ENCODE results near the gene DGAT2.

DGAT2 gene

DNA sequence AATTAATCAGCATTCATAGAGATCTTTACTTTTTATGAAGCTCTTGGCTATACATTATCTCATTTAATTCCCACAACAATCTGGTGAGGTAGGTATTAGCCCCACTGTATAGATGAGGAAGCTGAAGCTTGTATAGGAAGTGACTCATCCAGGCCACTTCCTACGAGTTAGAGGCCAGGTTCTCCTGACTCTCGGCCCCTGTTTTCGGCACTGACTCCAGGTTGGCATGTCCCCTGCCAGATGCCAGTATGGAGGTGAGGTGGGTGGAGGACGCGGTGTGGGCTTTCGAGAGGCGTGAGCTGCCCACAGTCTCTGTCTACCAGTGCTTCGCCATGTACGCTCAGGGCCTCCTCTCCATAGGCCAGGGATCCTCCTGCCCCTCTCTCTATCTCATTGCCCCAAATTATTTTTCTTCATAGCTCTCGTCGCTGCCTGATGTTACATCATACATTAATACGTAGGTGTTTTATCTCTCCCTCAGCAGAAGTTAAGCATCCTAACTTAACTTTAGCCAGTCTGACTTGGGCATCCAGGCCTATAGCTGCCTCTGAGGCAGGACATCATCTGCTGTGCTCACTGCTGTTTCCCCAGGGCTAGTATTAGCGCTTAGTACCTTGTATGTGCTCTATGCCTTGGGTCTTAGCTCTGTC is 9.0 kb downstream of the DGAT2 start:
- no peak for FAIRE-seq
- DNase-seq (ENCODE audit: insufficient read length, low spot score), result no peak

DNA sequence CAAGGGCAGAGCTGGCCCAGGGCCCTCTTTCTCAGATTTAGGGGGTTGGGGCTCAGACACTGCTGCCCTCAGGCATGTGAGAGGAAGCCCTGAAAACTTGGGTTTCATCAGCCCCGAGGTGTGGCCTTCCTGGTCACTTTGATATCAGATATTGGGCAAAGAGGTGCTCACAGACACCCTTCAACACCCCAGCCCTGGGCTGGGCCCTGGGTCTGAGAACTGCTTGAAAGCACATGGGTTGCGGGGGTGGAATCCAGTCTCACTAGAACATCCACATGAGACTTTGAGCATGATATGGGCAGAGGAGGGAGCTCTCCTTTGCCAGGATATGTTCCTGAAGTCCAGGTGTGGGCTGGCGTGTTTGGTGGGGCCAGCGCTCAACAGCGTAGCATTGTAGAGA is 10.4 kb downstream of the DGAT2 start:
- no peak for FAIRE-seq
- DNase-seq (ENCODE audit: insufficient read length, low spot score), result no peak

DNA sequence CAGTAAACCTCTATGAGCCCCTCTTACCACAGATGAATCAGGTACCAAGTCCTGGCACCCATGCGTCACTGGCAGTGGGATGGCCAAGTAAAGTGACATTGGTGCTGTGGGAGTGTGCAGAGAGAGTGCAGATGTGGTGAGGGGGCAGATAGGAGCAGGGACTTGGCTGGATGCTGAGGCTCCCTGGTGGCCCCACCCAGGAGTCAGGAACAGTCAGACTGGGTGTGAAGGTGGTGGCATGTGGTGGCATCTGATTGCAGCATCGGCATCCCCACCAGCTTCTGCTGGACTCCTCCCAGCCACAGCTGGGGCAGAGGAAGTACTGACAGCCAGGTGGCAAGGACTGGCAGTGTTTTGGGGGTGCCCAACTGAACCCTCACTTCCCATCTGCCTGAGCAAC is 11.4 kb downstream of the DGAT2 start:
- FAIRE-seq (no peak), DNase-seq (ENCODE audit: insufficient read length, low spot score) (no peak)

DNA sequence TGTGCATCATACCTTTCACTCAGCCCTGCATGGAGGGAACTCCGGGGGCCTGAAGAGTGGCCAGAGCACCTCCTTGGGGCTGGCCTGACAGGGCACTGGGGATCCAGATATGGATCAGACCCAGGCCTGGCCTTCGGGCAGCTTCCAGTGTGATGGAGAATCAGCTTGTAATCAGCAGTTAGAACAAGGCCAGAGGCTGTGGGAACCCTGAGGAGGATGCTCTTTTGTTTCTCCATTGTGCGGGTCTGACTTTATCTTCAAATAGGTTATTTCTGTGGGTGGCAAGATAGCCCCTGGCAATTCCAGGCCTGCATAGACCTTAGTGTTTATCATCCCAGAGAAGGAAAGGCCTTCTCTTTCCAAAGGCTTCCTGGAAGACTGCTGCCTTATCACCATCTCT is 12.3 kb downstream of the DGAT2 start:
- DNase-seq (ENCODE audit: insufficient read length, low spot score), result no peak
- no peak for FAIRE-seq

DNA sequence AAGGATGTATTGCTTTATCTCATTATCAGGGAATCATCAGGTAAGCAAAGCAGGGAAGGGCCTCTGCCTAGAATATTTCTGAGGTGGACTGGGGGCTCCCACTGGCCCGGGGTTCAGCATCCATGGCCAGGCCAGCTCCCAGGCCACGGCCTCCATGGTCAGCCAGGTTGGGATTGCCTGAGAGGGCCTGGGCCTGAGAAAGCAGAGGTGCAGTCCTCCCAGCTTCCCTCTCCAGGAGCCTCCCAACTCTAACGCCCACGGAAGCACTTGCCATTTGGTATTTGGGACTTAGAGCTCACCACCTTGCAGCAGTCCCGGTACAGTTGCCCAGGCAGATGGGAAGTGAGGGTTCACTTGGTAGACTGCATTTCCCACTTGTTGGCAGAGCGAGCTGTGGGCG is 12.7 kb downstream of the DGAT2 start:
- DNase-seq (ENCODE audit: insufficient read length, low spot score) (no peak), FAIRE-seq (no peak)

DNA sequence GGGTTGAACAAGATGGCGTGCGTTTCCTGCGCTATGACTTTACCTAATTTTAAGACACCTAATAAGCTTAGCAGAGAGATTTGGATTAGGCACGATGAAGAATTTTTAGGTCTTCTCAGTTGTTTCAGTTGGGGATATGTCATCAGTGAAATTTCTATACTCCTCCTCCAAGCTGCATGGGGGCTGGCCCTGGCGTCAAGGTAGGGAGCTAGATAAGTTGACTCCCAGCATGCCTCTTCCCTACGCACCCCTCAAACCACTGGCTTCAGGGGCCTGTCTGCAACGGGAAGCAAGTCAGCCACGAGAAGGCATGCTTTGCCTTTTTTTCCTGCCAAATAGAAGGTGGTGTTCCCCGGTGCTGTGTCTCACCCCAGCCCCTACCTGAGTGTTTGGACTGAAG is 13.3 kb downstream of the DGAT2 start:
- FAIRE-seq (no peak), DNase-seq (ENCODE audit: insufficient read length, low spot score) (no peak)

DNA sequence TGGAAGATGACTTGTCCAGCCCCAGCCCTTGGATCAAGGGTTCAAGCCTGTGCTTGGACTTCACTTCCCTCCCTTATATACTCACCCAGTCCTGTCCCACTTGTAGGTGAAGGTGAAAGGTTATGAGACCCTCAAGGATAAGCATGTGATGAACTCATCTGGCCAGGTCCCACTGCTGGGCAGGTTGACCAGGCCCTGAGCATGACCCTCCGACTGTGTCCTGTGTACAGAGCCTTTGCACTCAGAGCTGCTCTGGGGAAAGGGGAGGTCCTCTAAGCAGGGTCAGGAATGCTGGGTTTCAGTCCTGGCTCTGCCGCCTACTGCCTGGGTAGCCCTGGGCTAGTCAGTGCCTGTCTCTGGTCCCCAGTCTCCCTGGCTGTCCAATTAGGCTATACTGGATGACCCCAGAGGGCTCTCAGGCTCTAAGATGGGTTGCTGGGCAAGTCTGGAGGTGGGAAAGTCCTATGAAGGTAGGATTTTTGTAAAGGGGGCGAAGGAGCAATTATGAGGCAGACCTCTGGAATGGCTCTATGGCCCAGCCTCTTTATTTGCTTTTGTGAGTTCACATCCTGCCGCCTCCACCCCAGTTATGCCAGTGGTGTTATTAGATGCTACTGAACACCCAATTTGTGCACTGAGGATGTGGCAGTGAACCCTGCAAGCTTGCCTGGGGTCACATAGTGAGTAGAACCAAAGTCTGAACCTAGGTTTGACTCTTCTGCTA is 14.1 kb downstream of the DGAT2 start:
- FAIRE-seq (no peak), DNase-seq (ENCODE audit: insufficient read length, low spot score) (no peak)

DNA sequence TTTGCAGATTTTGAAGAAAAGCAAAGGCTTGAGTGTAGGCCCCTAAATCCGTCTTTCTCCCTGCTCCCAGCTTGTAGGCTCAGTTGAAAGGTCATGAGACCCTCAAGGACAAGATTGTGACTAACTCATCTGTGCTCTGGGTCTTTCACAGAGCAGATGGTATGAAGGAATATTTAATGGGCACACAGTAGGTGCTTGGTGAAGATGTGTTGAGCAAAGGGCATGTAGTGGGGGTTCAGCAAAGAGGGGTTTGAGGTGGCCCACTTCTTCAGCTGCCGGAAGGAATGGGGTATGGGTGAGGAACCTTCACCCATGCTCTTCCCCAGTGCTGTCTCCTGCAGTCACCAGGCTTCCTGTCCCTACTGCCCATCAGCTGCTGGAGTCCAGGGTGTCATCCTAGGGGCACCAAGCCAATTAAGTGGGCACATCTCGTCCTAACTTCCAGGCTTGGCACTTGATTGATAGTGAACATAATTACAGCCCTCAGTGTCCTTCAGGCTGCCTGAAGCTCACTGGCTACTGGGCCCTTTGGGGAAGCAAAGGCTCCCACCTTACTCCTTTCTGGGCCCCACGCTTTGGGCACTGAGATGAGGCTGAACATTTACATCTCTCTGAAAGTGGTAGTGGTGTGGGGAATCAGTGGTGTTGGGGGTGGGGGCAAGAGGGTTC is 15.0 kb downstream of the DGAT2 start:
- DNase-seq (ENCODE audit: insufficient read length, low spot score) (no peak), FAIRE-seq (no peak)

DNA sequence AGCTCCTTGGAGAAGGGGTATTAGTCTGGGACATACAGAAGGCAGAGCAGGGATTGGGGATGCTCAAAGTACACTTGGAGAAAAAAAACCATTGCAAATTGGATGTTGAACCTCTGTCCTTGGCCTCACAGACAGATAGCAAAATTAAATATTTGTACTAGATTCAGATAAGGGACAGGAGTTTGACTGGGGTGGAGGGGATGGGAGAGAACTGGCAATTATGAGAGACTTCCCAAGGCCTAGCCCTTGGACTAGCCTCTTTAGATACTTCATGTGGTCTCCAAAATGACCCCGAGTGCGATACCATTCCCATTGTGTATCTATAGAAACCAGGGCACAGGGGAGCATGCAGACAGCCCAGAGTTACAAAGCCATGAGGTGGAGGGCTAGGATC is 15.5 kb downstream of the DGAT2 start:
- FAIRE-seq, result no peak
- DNase-seq (ENCODE audit: insufficient read length, low spot score), result no peak

DNA sequence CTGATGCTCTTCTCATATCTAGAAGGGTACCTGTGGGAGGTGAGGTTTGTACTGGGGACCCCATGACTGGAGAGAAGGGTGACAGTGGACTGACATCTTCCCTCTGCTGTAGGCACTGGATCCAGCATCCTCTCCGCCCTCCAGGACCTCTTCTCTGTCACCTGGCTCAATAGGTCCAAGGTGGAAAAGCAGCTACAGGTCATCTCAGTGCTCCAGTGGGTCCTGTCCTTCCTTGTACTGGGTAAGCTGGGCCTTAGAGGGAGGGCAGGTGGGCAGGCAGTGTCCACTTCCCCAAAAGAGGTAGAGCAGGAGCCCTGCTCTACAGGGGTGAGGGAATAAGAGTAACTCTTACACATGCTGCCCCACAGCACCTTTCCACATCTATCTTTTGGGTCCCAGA is 15.9 kb downstream of the DGAT2 start:
- no peak for DNase-seq (ENCODE audit: insufficient read length, low spot score)
- FAIRE-seq, result no peak

DNA sequence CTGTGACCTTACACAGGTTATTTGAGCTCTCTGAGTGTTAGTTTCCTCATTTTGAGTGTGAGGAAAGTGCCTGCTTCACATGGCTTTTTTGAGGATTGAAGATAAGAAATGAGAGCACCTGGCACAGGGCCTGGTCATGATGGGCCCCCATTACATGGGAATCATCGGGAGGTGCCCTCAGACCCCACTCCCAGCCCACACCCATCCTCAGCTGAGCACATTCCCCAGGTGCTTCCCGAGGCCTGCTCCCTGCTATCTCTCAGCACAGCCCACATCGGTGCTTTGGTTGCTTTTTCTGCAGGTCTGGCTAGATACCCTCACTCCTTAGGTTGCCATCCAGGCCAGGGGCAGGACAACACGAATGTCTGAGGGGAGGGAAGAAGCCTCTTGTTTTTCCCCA is 16.6 kb downstream of the DGAT2 start:
- DNase-seq (ENCODE audit: insufficient read length, low spot score) (no peak), FAIRE-seq (no peak)

DNA sequence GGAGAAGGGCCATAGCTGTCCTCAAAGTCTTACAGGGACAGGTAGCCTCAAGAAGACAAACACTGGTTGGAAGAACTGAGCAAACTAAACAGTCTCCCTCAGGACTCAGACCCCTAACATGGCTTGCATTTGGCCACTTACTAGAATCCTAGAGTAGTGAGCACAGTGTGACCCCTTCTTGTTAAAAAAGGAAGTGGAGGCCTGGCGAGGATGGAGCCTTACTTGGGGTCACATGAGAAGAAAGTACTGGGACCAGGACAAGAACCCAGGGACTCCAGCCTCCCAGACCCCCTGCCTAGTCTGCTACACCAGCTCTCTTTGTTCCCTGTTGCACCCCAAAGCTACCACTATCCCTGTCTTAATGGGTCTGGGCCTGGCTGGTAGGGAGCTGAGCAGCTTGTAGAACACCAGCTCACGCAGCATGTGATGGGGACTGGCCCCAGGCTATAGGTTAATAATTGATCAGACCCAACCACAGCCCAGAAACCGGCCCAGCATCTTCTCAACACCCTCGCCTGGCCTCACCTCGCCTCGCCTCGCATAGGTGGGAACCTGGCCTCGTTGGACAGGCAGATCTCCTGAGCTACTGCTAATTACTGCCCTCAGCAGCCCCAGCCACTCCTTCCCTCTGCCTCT is 17.6 kb downstream of the DGAT2 start:
- FAIRE-seq, result peak; percentile 66
- peak; percentile 85 for DNase-seq (ENCODE audit: insufficient read length, low spot score)

DNA sequence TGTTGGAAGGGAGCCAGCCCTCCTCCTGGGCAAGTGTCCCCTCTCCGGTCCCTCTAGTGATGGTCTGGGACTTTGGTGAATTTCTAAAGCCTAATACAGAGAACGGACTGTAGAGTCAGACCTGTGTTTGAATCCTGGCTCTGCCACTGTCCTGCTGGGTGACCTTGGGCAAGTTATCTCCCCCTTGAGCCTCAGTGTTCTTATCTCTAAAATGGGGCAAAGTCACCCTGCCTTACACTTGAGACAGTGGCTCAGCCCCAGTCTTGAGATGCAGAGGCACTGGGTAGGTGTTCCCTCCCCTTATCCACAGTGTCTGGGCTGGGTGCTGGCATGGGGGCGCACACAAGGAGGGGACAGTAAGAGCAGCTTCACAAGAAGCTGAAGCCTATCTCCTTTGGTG is 20.9 kb downstream of the DGAT2 start:
- no peak for FAIRE-seq

DNA sequence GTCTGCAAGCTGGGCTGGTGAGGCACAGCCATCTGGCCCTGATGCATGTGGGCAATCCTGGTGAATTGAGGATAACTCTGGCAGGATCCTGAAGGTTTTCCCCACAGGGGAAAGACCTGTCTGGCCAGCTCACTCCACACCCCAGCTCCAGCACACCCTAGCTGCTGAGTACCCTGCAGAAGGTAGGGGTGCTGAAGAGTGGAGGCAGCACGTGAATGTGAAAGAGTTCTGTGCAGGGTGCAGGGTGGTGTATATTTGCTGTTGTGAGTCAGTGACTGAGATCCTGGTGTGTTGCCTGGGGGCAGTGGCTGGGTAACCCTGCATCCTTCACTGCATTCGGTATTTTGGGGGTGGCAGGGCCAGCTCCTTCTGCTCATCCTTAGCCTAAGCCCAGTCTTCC is 22.4 kb downstream of the DGAT2 start:
- no peak for DNase-seq (ENCODE audit: insufficient read length, low spot score)
- FAIRE-seq, result no peak

More for the DNA sequence above, 20.9 kb downstream of the DGAT2 start:
- DNase-seq (ENCODE audit: insufficient read length, low spot score), result no peak

DNA sequence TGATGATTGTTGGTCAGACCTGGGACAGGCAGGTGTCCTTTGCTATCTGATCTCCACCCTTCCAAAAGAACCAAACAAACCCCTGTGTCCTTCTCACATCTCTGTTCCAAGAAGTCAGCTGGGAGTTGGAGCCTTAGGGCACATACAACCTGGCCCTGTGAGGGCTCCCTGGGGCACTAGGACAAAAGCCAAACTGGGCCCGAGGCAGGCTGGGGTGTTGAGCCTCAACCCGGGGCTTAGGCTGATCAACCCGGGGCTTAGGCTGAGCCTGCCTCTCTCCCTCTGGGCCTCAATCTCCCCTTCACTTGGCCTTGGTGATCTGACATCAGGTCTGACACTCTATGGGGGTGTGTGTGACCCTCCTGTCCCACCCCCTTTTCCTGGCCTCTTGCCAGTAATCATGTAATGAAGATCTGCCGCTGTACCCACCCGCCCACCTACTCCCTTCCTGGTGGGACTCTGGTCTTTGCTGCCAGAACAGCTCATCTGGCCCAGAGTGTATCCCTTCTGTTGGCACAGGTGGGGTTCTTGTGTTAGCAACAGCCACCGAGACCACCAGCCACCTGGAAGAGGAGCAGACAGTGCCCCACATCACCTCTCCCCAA is 23.7 kb downstream of the DGAT2 start:
- no peak for DNase-seq (ENCODE audit: insufficient read length, low spot score)
- no peak for FAIRE-seq

DNA sequence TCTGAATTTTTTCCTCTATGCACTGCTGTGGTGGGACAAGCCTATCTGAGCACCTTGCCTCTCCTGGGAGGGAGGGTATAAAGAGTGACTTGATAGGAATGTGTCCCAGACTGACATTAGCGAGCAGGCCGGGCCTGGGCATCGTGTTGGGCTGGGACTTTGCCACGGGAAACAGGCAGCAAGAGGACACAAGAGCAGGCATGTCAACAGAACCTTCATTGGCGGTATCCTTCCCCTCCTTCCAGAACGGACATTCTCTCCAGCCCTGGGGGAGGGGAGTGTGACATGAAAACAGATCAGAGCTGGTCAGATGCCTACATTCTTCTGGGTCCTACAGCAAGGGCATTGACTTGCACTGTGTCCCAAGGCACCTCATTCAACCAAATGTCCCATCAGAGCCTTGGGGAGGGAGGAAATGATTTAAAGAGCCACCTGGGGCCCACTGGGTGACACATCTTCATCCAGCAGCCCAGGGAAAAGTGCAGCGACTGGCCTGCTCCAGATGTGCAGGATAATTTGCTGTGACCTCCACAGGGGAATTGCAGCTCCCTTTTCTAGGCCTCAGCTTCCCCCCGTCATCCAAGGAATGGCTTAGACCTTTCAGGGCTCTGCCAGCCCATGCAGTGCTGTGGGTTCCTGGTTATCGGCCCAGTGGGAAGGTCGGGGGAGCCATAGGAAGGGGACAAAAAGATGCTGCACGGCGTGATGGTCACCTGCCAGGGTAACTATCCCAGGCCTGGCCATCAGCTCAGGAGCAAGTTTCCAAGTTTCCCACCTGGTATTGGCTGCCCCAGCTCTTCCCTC is 24.6 kb downstream of the DGAT2 start:
- no peak for DNase-seq (ENCODE audit: insufficient read length, low spot score)
- no peak for FAIRE-seq

DNA sequence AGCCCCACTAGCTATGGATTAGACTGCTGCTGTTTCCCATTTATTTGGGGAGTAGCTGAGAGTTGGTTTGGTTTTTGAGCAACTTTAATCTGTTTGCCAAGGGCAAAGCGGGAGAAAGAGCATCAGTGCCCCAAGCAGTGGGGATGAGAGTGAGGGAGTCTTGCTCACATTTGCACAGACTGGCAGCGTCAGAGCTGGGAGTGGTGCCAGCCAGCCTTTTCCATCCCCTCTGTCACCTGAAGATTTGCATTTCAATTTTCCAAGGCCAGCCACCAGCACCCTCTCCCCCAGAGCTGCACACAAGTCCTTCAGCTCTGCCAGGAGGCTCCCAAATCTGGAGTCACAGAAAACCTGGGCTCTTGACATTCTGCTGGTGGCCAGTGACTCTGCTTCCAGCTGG is 25.4 kb downstream of the DGAT2 start:
- FAIRE-seq, result no peak
- DNase-seq (ENCODE audit: insufficient read length, low spot score), result no peak

DNA sequence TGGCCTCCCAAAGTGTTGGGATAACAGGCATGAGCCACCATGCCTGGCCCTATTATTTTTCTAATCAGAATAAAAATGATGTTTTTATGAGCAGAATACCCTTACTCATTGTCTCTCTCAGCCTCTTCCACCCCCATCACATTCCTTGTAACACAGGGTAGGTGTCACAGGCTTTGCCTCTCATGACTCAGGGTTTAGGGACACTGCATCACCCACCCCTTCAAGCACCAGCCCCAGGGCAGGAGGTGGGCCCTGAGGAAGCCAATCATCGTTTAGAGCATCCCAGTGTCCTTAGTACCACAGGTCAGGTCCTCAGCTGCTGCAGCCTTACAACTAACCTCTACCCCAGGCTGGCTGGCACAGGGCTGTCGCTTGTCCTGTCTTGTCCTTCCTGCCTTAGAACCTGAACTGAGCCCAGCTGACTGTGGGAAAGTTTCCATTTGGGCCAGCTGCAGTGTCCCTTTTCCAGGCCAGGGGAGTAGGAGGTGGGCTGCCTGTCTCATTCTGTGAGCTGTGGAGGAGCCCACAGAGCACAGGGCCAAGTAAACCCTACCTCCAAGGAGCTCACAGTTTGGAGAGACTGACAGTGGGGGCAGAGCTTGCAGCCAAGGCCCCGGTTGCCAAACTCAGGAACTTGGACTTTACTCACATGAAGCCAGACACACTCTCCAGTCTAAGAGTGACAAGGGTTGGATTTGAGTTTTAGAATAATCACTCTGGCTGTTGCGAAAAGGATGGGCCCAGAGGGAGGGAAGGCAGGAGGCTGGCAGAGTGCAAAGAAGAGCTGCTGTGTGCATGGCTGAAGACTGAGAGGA is 26.9 kb downstream of the DGAT2 start:
- DNase-seq (ENCODE audit: insufficient read length, low spot score), result no peak

DNA sequence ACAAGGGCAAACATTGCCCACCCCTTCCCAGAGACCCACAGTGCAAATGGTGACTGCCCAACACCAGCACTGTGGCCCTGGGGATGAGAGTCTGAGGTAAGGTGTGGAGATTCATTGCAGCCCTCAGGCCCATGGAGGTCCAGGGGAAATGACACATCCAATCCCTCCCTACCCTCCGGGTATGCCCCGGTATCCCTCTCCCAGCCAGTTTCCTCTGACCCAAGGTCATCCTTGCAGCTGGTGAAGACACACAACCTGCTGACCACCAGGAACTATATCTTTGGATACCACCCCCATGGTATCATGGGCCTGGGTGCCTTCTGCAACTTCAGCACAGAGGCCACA is 27.5 kb downstream of the DGAT2 start:
- DNase-seq (ENCODE audit: insufficient read length, low spot score), result no peak
- no peak for FAIRE-seq

More for the DNA sequence above, 26.9 kb downstream of the DGAT2 start:
- no peak for FAIRE-seq

DNA sequence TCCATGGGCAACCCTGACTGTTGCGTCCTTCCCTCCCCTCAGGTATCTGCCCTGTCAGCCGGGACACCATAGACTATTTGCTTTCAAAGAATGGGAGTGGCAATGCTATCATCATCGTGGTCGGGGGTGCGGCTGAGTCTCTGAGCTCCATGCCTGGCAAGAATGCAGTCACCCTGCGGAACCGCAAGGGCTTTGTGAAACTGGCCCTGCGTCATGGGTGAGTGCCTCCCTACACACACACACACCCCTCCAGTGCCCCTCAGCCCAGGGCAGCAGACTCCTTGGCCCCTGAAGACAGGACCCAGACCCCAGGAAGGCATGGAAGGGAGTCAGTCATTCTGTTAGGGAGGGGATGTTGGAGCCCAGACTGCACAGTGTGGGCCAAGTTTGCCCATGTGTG is 28.5 kb downstream of the DGAT2 start:
- no peak for FAIRE-seq
- no peak for DNase-seq (ENCODE audit: insufficient read length, low spot score)
